H1 (cell line): ENCODE results near the gene PFDN4. TPM values are rescaled to one million over a fixed set of nuclear protein-coding genes. Genes with fewer than 3 reads are reported as not detected.

ENCODE experiments used
- KDM5A ChIP-seq: fragments of 200-600 bp; IDR thresholded peaks from 2 replicates; pipeline ENCODE4 v1.7.1; 2012; ENCODE audit warnings: mild to moderate bottlenecking, low read length, inconsistent platforms, mixed read lengths
- NRF1 ChIP-seq: IDR thresholded peaks from 2 replicates; pipeline ENCODE4 v1.6.1; 2011; ENCODE audit warnings: mild to moderate bottlenecking, low read depth, low read length, improper control_type of control experiment
- SUZ12 ChIP-seq: fragments of 200-600 bp; sonication (generic); IDR thresholded peaks from 2 replicates; pipeline ENCODE4 v1.6.1; 2012; ENCODE audit warnings: mild to moderate bottlenecking, inconsistent platforms, low read length, moderate library complexity, mixed read lengths
- TBP ChIP-seq: IDR thresholded peaks from 2 replicates; pipeline ENCODE4 v1.6.1; 2011; ENCODE audit warnings: low read depth, low read length, improper control_type of control experiment
- TEAD4 ChIP-seq: IDR thresholded peaks from 2 replicates; pipeline ENCODE4 v1.6.1; 2012; ENCODE audit warnings: low read depth, low read length, inconsistent platforms, mixed read lengths
- polyA plus RNA-seq, 7 experiments: library from polyadenylated mRNA; depleted of rRNA in 3 of 7; stranded (reverse) in 5 of 7; unstranded in 2 of 7; fragments of >200 nt in 5 of 7; fragments of 200-250 nt in 2 of 7; gene quantifications; 1 replicate in 5 of 7; 2 replicates in 1 of 7; 4 replicates in 1 of 7; pipeline versions ENCODE4 v1.2.1 to v1.2.3, GENCODE V29; 2011 to 2013; ENCODE audit warnings: missing spikeins in 2 of 7, mixed read lengths in 2 of 7
- total RNA-seq: library from RNA; stranded (reverse); fragmentation: NEBNext Ultra II Directional; extraction: Animal tissue kit (Norgen Biotek cat#: 25700); gene quantifications from 2 replicates; pipeline ENCODE4 v1.2.1, GENCODE V29; 2021

The PFDN4 gene
- total and polyA plus RNA-seq, 2 of the 8 experiments (the other 6 are each of a cell fraction or from before 2014, with no cell fraction given): 41.9 to 96.8 TPM

DNA sequence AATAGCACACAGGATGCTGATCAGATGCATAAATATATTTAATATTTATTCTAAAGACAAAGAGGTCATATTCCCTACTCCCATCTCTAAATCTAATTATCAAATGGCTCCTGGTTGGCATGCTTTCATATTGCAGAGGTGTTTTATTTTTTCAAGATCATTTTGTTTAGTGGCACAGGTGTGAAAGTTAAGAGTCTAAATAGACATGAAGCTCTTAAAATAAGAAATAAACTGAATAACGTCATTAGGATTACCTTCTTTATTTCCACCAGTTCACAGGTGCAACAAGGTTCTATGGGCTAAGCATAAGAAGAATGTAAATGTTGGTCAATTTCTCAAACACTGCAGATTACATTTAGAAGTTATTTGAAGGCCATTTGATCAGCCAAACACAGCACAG, 27.0 kb upstream of the PFDN4 start (continued):
- TF ChIP-seq NRF1: no peak
- TF ChIP-seq SUZ12: no peak
- TF ChIP-seq KDM5A: no peak
- no peak for TF ChIP-seq TEAD4
- no peak for TF ChIP-seq TBP
